ENCODE results near the gene RPTOR. TPM values are rescaled to one million over a fixed set of nuclear protein-coding genes. Genes with fewer than 3 reads are reported as not detected.
"Not testable (repeated sequence)": the region's sequence is repeated elsewhere in the genome, so short reads cannot be mapped to it uniquely, and the experiment has no call there.

RPTOR gene
- total RNA-seq, 1 donor from 2014 or later, result 19.0 TPM

GRCh38 chr17:80802626-80803450 lies 258.2 kb downstream of the RPTOR start:
- DNase-seq, result no peak
- ATAC-seq (ENCODE audit: poor library complexity), result no peak
- intact Hi-C loops (cut with DNase I), result no loop called here

- no peak for ATAC-seq (ENCODE audit: poor library complexity)
- intact Hi-C loops (cut with DNase I), result no loop called here
These were observed 259.1 kb downstream of the RPTOR start for GRCh38 chr17:80803451-80804428.

GRCh38 chr17:80804466-80804865 lies 259.8 kb downstream of the RPTOR start:
- DNase-seq, result no peak
- intact Hi-C loops (cut with DNase I), result no loop called here
- no peak for ATAC-seq (ENCODE audit: poor library complexity)

More at GRCh38 chr17:80803451-80804428, 259.1 kb downstream of the RPTOR start:
- DNase-seq, result no peak

GRCh38 chr17:80805032-80805751 lies 260.6 kb downstream of the RPTOR start:
- DNase-seq (no peak), ATAC-seq (ENCODE audit: poor library complexity) (no peak)
- intact Hi-C loops (cut with DNase I), result no loop called here

GRCh38 chr17:80807014-80807413 lies 262.4 kb downstream of the RPTOR start:
- intact Hi-C loops (cut with DNase I), result no loop called here
- ATAC-seq (ENCODE audit: poor library complexity) (no peak), DNase-seq (no peak)

GRCh38 chr17:80807882-80808281 lies 263.2 kb downstream of the RPTOR start:
- ATAC-seq (ENCODE audit: poor library complexity) (no peak), DNase-seq (no peak)
- intact Hi-C loops (cut with DNase I), result no loop called here

GRCh38 chr17:80811181-80812105 lies 266.8 kb downstream of the RPTOR start:
- DNase-seq (no peak), ATAC-seq (ENCODE audit: poor library complexity) (no peak)
- intact Hi-C loops (cut with DNase I), result no loop called here

- no peak for DNase-seq
- ATAC-seq (ENCODE audit: poor library complexity), result no peak
- intact Hi-C loops (cut with DNase I), result no loop called here
These were observed 267.9 kb downstream of the RPTOR start for GRCh38 chr17:80812362-80813088.

GRCh38 chr17:80813318-80813717 lies 268.7 kb downstream of the RPTOR start:
- intact Hi-C loops (cut with DNase I), result no loop called here
- no peak for ATAC-seq (ENCODE audit: poor library complexity)
- no peak for DNase-seq

- intact Hi-C loops (cut with DNase I), result no loop called here
- ATAC-seq (ENCODE audit: poor library complexity) (no peak), DNase-seq (no peak)
These were observed 269.9 kb downstream of the RPTOR start for GRCh38 chr17:80814491-80814890.

- no peak for DNase-seq
- intact Hi-C loops (cut with DNase I), result no loop called here
- ATAC-seq (ENCODE audit: poor library complexity), result no peak
These were observed 270.6 kb downstream of the RPTOR start for GRCh38 chr17:80815151-80815681.

- DNase-seq; intact Hi-C loops (cut with DNase I): not testable (repeated sequence)
These were observed 271.1 kb downstream of the RPTOR start for GRCh38 chr17:80815718-80816117.

GRCh38 chr17:80816241-80817103 lies 271.8 kb downstream of the RPTOR start:
- ATAC-seq (ENCODE audit: poor library complexity) (no peak), DNase-seq (no peak)
- intact Hi-C loops (cut with DNase I), result no loop called here

More at GRCh38 chr17:80815718-80816117, 271.1 kb downstream of the RPTOR start:
- ATAC-seq (ENCODE audit: poor library complexity), result not testable (repeated sequence)

- intact Hi-C loops (cut with DNase I), result no loop called here
- no peak for ATAC-seq (ENCODE audit: poor library complexity)
These were observed 272.7 kb downstream of the RPTOR start for GRCh38 chr17:80817321-80817845.

GRCh38 chr17:80817861-80818260 lies 273.2 kb downstream of the RPTOR start:
- DNase-seq, result no peak
- intact Hi-C loops (cut with DNase I), result no loop called here
- ATAC-seq (ENCODE audit: poor library complexity), result no peak

More at GRCh38 chr17:80817321-80817845, 272.7 kb downstream of the RPTOR start:
- no peak for DNase-seq

GRCh38 chr17:80818871-80819270 lies 274.2 kb downstream of the RPTOR start:
- DNase-seq (no peak), ATAC-seq (ENCODE audit: poor library complexity) (no peak)
- intact Hi-C loops (cut with DNase I), result no loop called here

All from Right ventricle myocardium superior (tissue), 1 donor.